CD4-positive, alpha-beta T cell (primary cell): Measurements from ENCODE around the gene CALHM4. TPM values are rescaled to one million over a fixed set of nuclear protein-coding genes. Genes with fewer than 3 reads are reported as not detected.

Experiments used
- ATAC-seq: fragments of 200-7000 bp; cut with Tn5 transposase; one replicate; pipeline ENCODE4 v1.10.0; 2022; ENCODE audit warnings: mild to moderate bottlenecking; ENCODE audit not compliant: poor library complexity
- CTCF ChIA-PET: fragments of 350-600 bp; sonication (Branson Sonifier 250); formaldehyde crosslinking; loops from one replicate; lab custom pipeline; 2021; ENCODE audit warnings: antibody characterized with exemption, inconsistent platforms; lab: Charles Lee
- POLR2A ChIA-PET: fragments of 350-600 bp; sonication (Branson Sonifier 250); formaldehyde crosslinking; loops from one replicate; lab custom pipeline; 2021; ENCODE audit warnings: antibody characterized with exemption, inconsistent platforms; lab: Charles Lee
- DNase-seq, 14 experiments: peaks; one replicate each; pipeline ENCODE4 v3.0.0-alpha.2; 2013 to 2020; ENCODE audit warnings: mixed read lengths in 2 of 14
- H3K27ac ChIP-seq, 2 donors: one replicate each; pipeline versions ENCODE4 v1.5.1 to v1.7.0; 2013; ENCODE audit warnings: low read length in 2 of 2, low read depth in 1 of 2, mild to moderate bottlenecking in 1 of 2
- H3K27me3 ChIP-seq, 2 experiments: 1 replicate in 1 of 2; 2 replicates in 1 of 2; pipeline versions ENCODE4 v1.6.1 to v1.7.0; 2013; ENCODE audit warnings: low read length in 2 of 2, control low read depth in 1 of 2, mild to moderate bottlenecking in 1 of 2, moderate library complexity in 1 of 2; ENCODE audit not compliant: insufficient read depth in 2 of 2, control insufficient read depth in 1 of 2
- H3K36me3 ChIP-seq: one replicate; pipeline ENCODE4 v1.6.1; 2013; ENCODE audit warnings: low read length, control low read depth; ENCODE audit not compliant: insufficient read depth
- H3K4me1 ChIP-seq: one replicate; pipeline ENCODE4 v1.6.1; 2013; ENCODE audit warnings: low read length, control low read depth; ENCODE audit not compliant: insufficient read depth
- H3K4me3 ChIP-seq: one replicate; pipeline ENCODE4 v1.5.1; 2013; ENCODE audit warnings: mild to moderate bottlenecking, low read length, moderate library complexity
- H3K9me3 ChIP-seq, 2 experiments: 1 replicate in 1 of 2; 2 replicates in 1 of 2; pipeline versions ENCODE4 v1.6.1 to v1.7.0; 2013; ENCODE audit warnings: low read length in 2 of 2, mild to moderate bottlenecking in 2 of 2, control low read depth in 1 of 2, moderate library complexity in 1 of 2; ENCODE audit not compliant: control insufficient read depth in 1 of 2, insufficient read depth in 1 of 2
- H3K27ac Mint-ChIP-seq: one replicate; pipeline ENCODE4 v1.8.0; 2020; ENCODE audit warnings: mixed read lengths
- H3K27me3 Mint-ChIP-seq: one replicate; pipeline ENCODE4 v1.8.0; 2021; ENCODE audit warnings: mixed read lengths
- H3K36me3 Mint-ChIP-seq: one replicate; pipeline ENCODE4 v1.8.0; 2021; ENCODE audit warnings: low read depth, mixed read lengths
- H3K4me1 Mint-ChIP-seq: one replicate; pipeline ENCODE4 v1.8.0; 2021; ENCODE audit warnings: low read depth, mixed read lengths
- H3K4me3 Mint-ChIP-seq: one replicate; pipeline ENCODE4 v1.8.0; 2020; ENCODE audit warnings: mild to moderate bottlenecking, mixed read lengths
- H3K9me3 Mint-ChIP-seq: one replicate; pipeline ENCODE4 v1.8.0; 2020; ENCODE audit warnings: mixed read lengths
- intact Hi-C, 2 experiments: fragments of 100-400 bp; cut with DNase I in 1 of 2; cut with micrococcal nuclease in 1 of 2; formaldehyde crosslinking; loops; one replicate each; pipeline versions ENCODE4 v1.15.1 to v1.9.0; 2023 to 2025; cut with DNase I, micrococcal nuclease
- total RNA-seq, 174 experiments: library from RNA in 2 of 174; stranded (reverse) in 2 of 174; gene quantifications; one replicate each; pipeline ENCODE4 v1.2.3 and lab custom pipeline; 2021 to 2026
- TF ChIP-seq, protein P1 (sequence below): fragments of 200-600 bp; IDR thresholded peaks from one replicate; pipeline ENCODE4 v1.8.0; 2022; ENCODE audit warnings: antibody characterized with exemption, mild to moderate bottlenecking

Gene CALHM4
- total RNA-seq, 2 experiments from 2014 or later, result not detected

DNA sequence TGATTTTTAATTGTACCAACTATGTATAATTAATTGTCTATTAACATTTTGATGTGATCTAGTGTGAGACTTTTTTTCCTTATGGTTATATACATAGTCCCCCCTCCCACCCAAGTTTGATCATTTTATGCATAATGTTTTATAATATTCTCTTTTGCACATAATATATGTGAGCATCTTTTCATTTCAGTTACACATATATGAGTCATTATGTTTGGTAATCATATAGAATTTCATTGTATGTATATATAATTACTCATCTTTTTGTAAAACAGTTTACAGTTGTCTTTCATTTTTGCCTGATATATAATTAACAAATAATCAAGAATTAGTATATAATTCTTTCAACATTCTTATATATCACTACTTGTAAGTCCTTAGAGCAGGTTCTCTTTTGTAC, 32.7 kb downstream of the CALHM4 start:
- Histone ChIP-seq H3K4me1 (no peaks in the 10 kb centered on the region), H3K36me3 (peaks cover 73% of the 10 kb centered on the region), H3K9me3 (no peaks in the 10 kb centered on the region), H3K27me3 (no peaks in the 10 kb centered on the region), H3K27ac (no peak overlapping the region), H3K4me3 (no peak overlapping the region)
- Mint-ChIP-seq H3K4me3 (no peak overlapping the region), H3K27ac (no peak overlapping the region), H3K36me3 (peaks cover 95% of the 10 kb centered on the region), H3K4me1 (peaks cover 8% of the 10 kb centered on the region), H3K27me3 (no peaks in the 10 kb centered on the region), H3K9me3 (no peaks in the 10 kb centered on the region)
- intact Hi-C loops, result loop anchor here in 1 of 2 experiments (10.0 kb wide), 1 partner anchor 49 kb away; no protein-coding TSS in a partner anchor
- ChIA-PET POLR2A (no interaction called here), CTCF (no interaction called here)
- TF ChIP-seq, protein P1, sequence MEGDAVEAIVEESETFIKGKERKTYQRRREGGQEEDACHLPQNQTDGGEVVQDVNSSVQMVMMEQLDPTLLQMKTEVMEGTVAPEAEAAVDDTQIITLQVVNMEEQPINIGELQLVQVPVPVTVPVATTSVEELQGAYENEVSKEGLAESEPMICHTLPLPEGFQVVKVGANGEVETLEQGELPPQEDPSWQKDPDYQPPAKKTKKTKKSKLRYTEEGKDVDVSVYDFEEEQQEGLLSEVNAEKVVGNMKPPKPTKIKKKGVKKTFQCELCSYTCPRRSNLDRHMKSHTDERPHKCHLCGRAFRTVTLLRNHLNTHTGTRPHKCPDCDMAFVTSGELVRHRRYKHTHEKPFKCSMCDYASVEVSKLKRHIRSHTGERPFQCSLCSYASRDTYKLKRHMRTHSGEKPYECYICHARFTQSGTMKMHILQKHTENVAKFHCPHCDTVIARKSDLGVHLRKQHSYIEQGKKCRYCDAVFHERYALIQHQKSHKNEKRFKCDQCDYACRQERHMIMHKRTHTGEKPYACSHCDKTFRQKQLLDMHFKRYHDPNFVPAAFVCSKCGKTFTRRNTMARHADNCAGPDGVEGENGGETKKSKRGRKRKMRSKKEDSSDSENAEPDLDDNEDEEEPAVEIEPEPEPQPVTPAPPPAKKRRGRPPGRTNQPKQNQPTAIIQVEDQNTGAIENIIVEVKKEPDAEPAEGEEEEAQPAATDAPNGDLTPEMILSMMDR, result no peak
- ATAC-seq, result no peak
- DNase-seq, result no peak

DNA sequence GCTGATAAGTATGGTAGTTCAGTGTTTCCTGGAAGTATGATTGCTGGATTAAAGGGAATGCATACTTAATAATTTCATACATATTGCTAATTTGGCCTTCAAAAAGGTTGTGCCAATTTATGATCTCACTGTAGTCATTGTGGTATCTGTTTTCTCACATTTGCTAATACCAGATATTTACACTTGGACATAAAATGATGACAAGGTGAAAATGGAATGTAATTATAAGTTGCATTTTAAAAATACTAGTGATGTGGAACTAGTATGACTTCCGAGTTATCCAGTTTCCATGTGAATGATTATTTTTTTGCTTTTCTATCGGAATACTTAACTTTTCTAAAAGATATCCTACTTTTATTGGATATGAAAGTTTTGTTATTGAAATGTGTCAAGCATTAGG, 33.2 kb downstream of the CALHM4 start:
- ATAC-seq, result no peak
- H3K36me3 ChIP-seq, result peaks cover 74% of the 10 kb centered on the region
- intact Hi-C loops, result loop anchor here in 1 of 2 experiments (10.0 kb wide), 1 partner anchor 48 kb away; no protein-coding TSS in a partner anchor
- POLR2A ChIA-PET, result no interaction called here
- H3K4me3 ChIP-seq, result no peak overlapping the region
- CTCF ChIA-PET, result no interaction called here
- TF ChIP-seq, protein P1, result no peak
- Mint-ChIP-seq H3K4me1 (peaks cover 5% of the 10 kb centered on the region), H3K27me3 (no peaks in the 10 kb centered on the region), H3K9me3 (no peaks in the 10 kb centered on the region), H3K27ac (no peak overlapping the region), H3K36me3 (peaks cover 95% of the 10 kb centered on the region), H3K4me3 (no peak overlapping the region)
- DNase-seq, result no peak
- H3K9me3 ChIP-seq, result no peaks in the 10 kb centered on the region
- no peaks in the 10 kb centered on the region for H3K4me1 ChIP-seq
- no peak overlapping the region for H3K27ac ChIP-seq
- H3K27me3 ChIP-seq, result no peaks in the 10 kb centered on the region

DNA sequence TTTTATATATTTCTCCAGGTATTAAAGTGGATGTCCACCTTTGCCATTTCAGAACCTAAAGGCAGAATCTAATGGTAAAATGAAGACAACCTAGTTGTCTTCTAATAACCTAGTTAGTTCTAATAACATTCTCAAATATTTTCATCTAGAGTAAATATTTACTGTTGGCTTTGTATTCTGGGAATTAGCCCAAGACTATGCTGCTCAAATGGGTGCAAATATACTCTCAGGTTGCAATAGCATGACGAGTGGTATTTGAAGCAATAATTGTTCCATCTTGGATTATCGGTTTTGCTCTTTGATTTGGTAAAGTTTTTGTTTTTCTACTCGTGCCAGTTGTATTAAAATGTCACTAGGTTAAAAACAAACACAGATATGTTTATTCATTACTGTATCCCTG, 41.7 kb downstream of the CALHM4 start:
- Histone ChIP-seq H3K9me3 (no peaks in the 10 kb centered on the region), H3K27ac (no peak overlapping the region), H3K4me1 (no peaks in the 10 kb centered on the region), H3K36me3 (peaks cover 43% of the 10 kb centered on the region), H3K4me3 (no peak overlapping the region), H3K27me3 (no peaks in the 10 kb centered on the region)
- H3K4me3 Mint-ChIP-seq, result no peak overlapping the region
- no peaks in the 10 kb centered on the region for H3K27me3 Mint-ChIP-seq
- ChIA-PET CTCF (no interaction called here), POLR2A (no interaction called here)
- no peak for DNase-seq
- H3K36me3 Mint-ChIP-seq, result peaks cover 85% of the 10 kb centered on the region
- no peak for ATAC-seq
- H3K4me1 Mint-ChIP-seq, result no peaks in the 10 kb centered on the region
- H3K27ac Mint-ChIP-seq, result no peak overlapping the region
- H3K9me3 Mint-ChIP-seq, result no peaks in the 10 kb centered on the region
- intact Hi-C loops, result no loop called here
- TF ChIP-seq, protein P1, result no peak
